HEK293 (cell line): ENCODE data around the gene ANK2.

ENCODE experiments used
- CTCF ChIA-PET: fragments of 350-600 bp; formaldehyde crosslinking; extraction: SDS; loops from one replicate; lab custom pipeline; 2021; ENCODE audit warnings: antibody characterized with exemption; lab: Yijun Ruan, JAX
- POLR2A ChIA-PET: fragments of 300-600 bp; formaldehyde crosslinking; extraction: SDS; loops from one replicate; lab custom pipeline; 2020; ENCODE audit warnings: antibody characterized with exemption, inconsistent platforms; lab: Yijun Ruan, JAX
- H3K27ac ChIP-seq: fragments of 200-500 bp; sonication (Bioruptor generic); 2 replicates; pipeline ENCODE4 v1.5.1; 2014; ENCODE audit warnings: low read depth, low read length, control low read depth, inconsistent platforms; ENCODE audit errors: extremely low read depth
- H3K36me3 ChIP-seq, 2 experiments: fragments of 200-500 bp in 1 of 2; sonication (Bioruptor generic) in 1 of 2; 1 replicate in 1 of 2; 2 replicates in 1 of 2; pipeline ENCODE4 v1.5.1; 2014 to 2017; ENCODE audit warnings: inconsistent platforms in 2 of 2, low read length in 2 of 2; ENCODE audit not compliant: control insufficient read depth in 2 of 2, insufficient read depth in 1 of 2
- H3K4me1 ChIP-seq: fragments of 200-500 bp; sonication (Bioruptor generic); 2 replicates; pipeline ENCODE4 v1.5.1; 2014; ENCODE audit warnings: mild to moderate bottlenecking, low read length, inconsistent platforms; ENCODE audit not compliant: control insufficient read depth, insufficient read depth
- H3K4me3 ChIP-seq: 2 replicates; pipeline ENCODE4 v1.5.1; 2011; ENCODE audit warnings: low read depth, mild to moderate bottlenecking, control low read depth, low read length, moderate library complexity
- H3K9me3 ChIP-seq: fragments of 200-500 bp; sonication (Bioruptor generic); 2 replicates; pipeline ENCODE4 v1.5.1; 2014; ENCODE audit warnings: low read depth, low read length, inconsistent platforms; ENCODE audit not compliant: control insufficient read depth, insufficient read depth
- AEBP2 ChIP-seq: fragments of 450-650 bp; formaldehyde crosslinking; IDR thresholded peaks from 2 replicates; pipeline ENCODE4 v1.5.1; 2016; ENCODE audit warnings: missing biosample characterization, missing genetic modification characterization, borderline replicate concordance
- ATF2 ChIP-seq: fragments of 450-650 bp; formaldehyde crosslinking; IDR thresholded peaks from 2 replicates; pipeline ENCODE4 v1.5.1; 2016; ENCODE audit warnings: missing biosample characterization, missing genetic modification characterization, low read depth
- YY2 ChIP-seq: fragments of 450-650 bp; formaldehyde crosslinking; IDR thresholded peaks from 2 replicates; pipeline ENCODE4 v1.5.1; 2016; ENCODE audit warnings: missing biosample characterization, missing genetic modification characterization
- ZBTB10 ChIP-seq: fragments of 450-650 bp; formaldehyde crosslinking; IDR thresholded peaks from 2 replicates; pipeline ENCODE4 v1.5.1; 2016; ENCODE audit warnings: missing biosample characterization, missing genetic modification characterization
- ZNF274 ChIP-seq, 2 experiments: fragments of 200-500 bp in 1 of 2; fragments of 450-650 bp in 1 of 2; sonication (Bioruptor generic) in 1 of 2; formaldehyde crosslinking in 1 of 2; IDR thresholded peaks; 2 replicates each; pipeline versions ENCODE4 v1.5.1 to v1.6.1; 2014 to 2016; ENCODE audit warnings: borderline replicate concordance in 1 of 2, inconsistent platforms in 1 of 2, low read length in 1 of 2, missing biosample characterization in 1 of 2, missing genetic modification characterization in 1 of 2
- ZNF311 ChIP-seq: fragments of 450-650 bp; formaldehyde crosslinking; IDR thresholded peaks from 2 replicates; pipeline ENCODE4 v1.5.1; 2017; ENCODE audit warnings: missing biosample characterization, missing genetic modification characterization, borderline replicate concordance
- ZNF362 ChIP-seq: fragments of 450-650 bp; formaldehyde crosslinking; IDR thresholded peaks from 2 replicates; pipeline ENCODE4 v1.5.1; 2016; ENCODE audit warnings: missing biosample characterization, missing genetic modification characterization
- ZNF518A ChIP-seq: fragments of 450-650 bp; formaldehyde crosslinking; conservative IDR thresholded peaks from 2 replicates; pipeline ENCODE4 v1.5.1; 2016; ENCODE audit warnings: low read depth, missing biosample characterization, missing genetic modification characterization
- ZNF561 ChIP-seq: fragments of 450-650 bp; IDR thresholded peaks from 2 replicates; pipeline ENCODE4 v1.5.1; 2018; ENCODE audit warnings: missing biosample characterization, missing genetic modification characterization, borderline replicate concordance
- ZNF639 ChIP-seq: fragments of 450-650 bp; formaldehyde crosslinking; IDR thresholded peaks from 2 replicates; pipeline ENCODE4 v1.5.1; 2016; ENCODE audit warnings: missing biosample characterization, missing genetic modification characterization
- ZNF791 ChIP-seq: fragments of 450-650 bp; formaldehyde crosslinking; IDR thresholded peaks from 2 replicates; pipeline ENCODE4 v1.5.1; 2016; ENCODE audit warnings: missing biosample characterization, missing genetic modification characterization
- ZXDB ChIP-seq: fragments of 450-650 bp; formaldehyde crosslinking; IDR thresholded peaks from 2 replicates; pipeline ENCODE4 v1.5.1; 2016; ENCODE audit warnings: missing biosample characterization, missing genetic modification characterization

ANK2 gene

GRCh38 chr4:113289766-113290165, 240.3 kb downstream of the ANK2 start (continued):
- no peak for TF ChIP-seq ZNF518A (tag by site-specific recombination)
- no peak for TF ChIP-seq ZNF561
- TF ChIP-seq ATF2 (tag by site-specific recombination), result no peak
- TF ChIP-seq AEBP2, result no peak
- no peak for TF ChIP-seq ZNF791
- no peak for TF ChIP-seq ZXDB (tag by site-specific recombination)

- Histone ChIP-seq H3K4me3 (no peak overlapping the region), H3K4me1 (no peaks in the 10 kb centered on the region), H3K36me3 (peaks cover 0 to 9% of the 10 kb centered on the region in 2 experiments; a peak in 1 of 3 replicates), H3K9me3 (no peaks in the 10 kb centered on the region), H3K27ac (no peak overlapping the region)
- TF ChIP-seq ZNF639 (tag by site-specific recombination) (no peak), ZNF362 (no peak), YY2 (tag by site-specific recombination) (no peak), ZBTB10 (tag by site-specific recombination) (no peak), ZNF311 (tag by site-specific recombination) (no peak), ZNF274 (IDR thresholded peaks at IDR 0.05; ENCODE audit: low read length) (no peak), ZNF274 (tag by site-specific recombination; IDR thresholded peaks at IDR 0.05; ENCODE audit: borderline replicate concordance) (no peak)
- CTCF ChIA-PET, result no interaction called here
- POLR2A ChIA-PET, result no interaction called here
Observed at GRCh38 chr4:113290666-113291065, 241.2 kb downstream of the ANK2 start.
